Measurements from ENCODE around the gene ZNF655.

The ZNF655 gene

GRCh38 chr7:99606531-99606930 is 48.1 kb downstream of the ZNF655 start:
- no peak for DNase-seq (ENCODE audit: low read depth)

GRCh38 chr7:99607548-99607947 is 49.1 kb downstream of the ZNF655 start:
- no peak for DNase-seq (ENCODE audit: low read depth)

GRCh38 chr7:99614495-99614894 is 56.1 kb downstream of the ZNF655 start:
- no peak for DNase-seq (ENCODE audit: low read depth)

GRCh38 chr7:99615989-99616358 is 57.5 kb downstream of the ZNF655 start:
- DNase-seq (ENCODE audit: low read depth) = no peak

- DNase-seq (ENCODE audit: low read depth) = peak; percentile 74
Measured at GRCh38 chr7:99616359-99617191, 58.1 kb downstream of the ZNF655 start, which contains the start of gene ZSCAN25. Gene ZSCAN25, plus strand, starts transcription at chr7:99616946. Its CDS starts 2,661 bp downstream, at chr7:99619607.

GRCh38 chr7:99617192-99617781 is 58.8 kb downstream of the ZNF655 start:
- DNase-seq (ENCODE audit: low read depth) = no peak

GRCh38 chr7:99618726-99619125 is 60.3 kb downstream of the ZNF655 start:
- no peak for DNase-seq (ENCODE audit: low read depth)

GRCh38 chr7:99619571-99620130 is 61.2 kb downstream of the ZNF655 start:
- DNase-seq (ENCODE audit: low read depth) = no peak

- no peak for DNase-seq (ENCODE audit: low read depth)
Measured at GRCh38 chr7:99621271-99621670, 62.8 kb downstream of the ZNF655 start.

- no peak for DNase-seq (ENCODE audit: low read depth)
Measured at GRCh38 chr7:99622596-99622995, 64.2 kb downstream of the ZNF655 start.

GRCh38 chr7:99623091-99623693 is 64.8 kb downstream of the ZNF655 start:
- no peak for DNase-seq (ENCODE audit: low read depth)

- no peak for DNase-seq (ENCODE audit: low read depth)
Measured at GRCh38 chr7:99623702-99624447, 65.4 kb downstream of the ZNF655 start.

- peak; percentile 70 for DNase-seq (ENCODE audit: low read depth)
Measured at GRCh38 chr7:99624484-99624883, 66.0 kb downstream of the ZNF655 start.

- no peak for DNase-seq (ENCODE audit: low read depth)
Measured at GRCh38 chr7:99625321-99625720, 66.9 kb downstream of the ZNF655 start.

- no peak for DNase-seq (ENCODE audit: low read depth)
Measured at GRCh38 chr7:99625961-99626360, 67.5 kb downstream of the ZNF655 start.
